ENCODE measurements around the gene ABCB7.
"Not testable (repeated sequence)": the region's sequence is repeated elsewhere in the genome, so short reads cannot be mapped to it uniquely, and the experiment has no call there.

ABCB7 gene

DNA sequence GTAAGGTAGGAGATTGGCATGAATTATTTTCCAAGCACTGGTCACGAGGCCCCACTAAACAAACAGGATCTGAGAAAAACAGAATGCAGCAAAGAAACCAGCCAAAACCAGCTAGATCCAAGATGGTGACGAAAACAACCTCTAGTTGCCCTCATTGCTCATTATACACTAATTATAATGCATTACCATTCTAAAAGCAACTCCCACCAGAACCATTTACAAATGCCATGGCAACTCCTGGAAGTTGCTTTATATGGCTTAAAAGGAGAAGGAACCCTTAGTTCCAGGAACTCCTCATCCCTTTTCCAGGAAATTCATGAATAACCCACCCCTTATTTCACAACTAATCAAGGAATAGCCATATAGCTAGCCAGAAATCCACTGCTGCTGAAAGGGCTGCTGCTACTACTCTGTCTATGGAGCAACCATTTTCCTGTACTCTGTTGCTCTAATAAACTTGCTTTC lies 69.3 kb downstream of the ABCB7 start:
- DNase-seq: no peak

DNA sequence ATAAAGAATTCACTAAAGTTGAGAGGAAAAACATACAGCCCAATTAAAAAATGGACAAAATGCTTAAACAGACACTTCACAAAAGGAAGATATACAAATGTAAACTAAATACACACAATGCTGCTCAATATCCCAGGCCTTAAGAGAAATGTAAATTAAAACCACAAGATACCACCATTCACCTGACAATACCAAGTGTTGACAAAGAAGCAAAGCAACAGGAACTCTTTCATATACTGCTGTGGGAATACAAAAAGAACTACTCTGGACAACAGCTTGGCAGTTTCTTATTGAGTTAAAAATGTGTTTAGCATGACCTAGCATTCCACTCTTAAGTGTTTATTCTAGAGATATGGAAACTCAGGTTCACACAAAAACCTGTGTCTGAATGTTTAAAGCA lies 71.3 kb downstream of the ABCB7 start:
- no peak for DNase-seq

DNA sequence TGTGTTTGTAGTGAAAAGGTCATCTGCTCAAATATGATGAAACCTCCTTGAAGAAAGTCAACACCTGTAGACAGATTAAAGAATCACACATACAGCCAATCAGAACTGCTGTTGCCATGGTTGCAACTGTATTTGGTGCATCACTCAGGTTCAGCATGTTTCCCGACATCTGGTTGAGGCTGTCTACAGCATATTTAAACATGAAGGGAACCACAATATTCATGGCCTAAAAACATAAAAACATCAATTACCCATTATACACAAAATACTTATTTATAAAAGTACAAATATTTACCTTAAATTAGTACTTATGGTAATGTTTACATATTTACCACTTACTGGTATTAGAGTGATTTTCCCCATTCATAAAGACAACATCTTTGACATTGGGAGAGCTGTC lies 79.7 kb downstream of the ABCB7 start:
- DNase-seq: no peak

DNA sequence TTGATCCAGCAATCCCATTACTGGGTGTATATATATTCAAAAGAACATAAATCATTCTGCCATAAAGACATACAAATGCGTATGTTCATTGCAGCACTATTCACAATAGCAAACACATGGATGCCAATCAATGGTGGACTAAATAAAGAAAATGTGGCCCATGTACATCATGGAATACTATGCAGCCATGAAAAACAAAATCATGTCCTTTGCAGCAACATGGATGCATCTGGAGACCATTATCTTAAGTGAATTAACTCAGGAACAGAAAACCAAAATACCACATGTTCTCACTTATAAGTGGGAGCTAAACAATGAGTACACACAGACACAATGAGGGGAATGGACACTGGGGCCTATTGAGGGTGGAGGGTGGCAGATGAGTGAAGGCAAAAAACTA lies 81.6 kb downstream of the ABCB7 start:
- no peak for DNase-seq

DNA sequence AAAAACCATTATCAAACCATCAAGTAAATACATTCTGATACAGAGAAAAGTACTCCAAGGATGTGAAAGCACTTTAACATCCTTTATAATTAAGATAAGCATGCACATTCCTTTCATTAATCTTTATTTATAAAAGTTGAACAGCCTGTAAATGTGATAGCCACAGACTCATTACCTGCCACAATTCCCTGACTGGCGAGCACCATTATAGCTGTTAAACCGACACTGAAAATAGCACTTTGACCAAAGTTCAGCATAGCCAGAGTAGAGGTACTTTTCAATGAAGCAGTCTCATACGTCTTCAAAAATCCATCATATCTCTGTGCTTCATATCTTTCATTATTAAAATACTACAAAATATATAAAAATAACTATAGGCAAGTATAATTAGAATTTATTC lies 84.7 kb downstream of the ABCB7 start:
- DNase-seq: no peak

DNA sequence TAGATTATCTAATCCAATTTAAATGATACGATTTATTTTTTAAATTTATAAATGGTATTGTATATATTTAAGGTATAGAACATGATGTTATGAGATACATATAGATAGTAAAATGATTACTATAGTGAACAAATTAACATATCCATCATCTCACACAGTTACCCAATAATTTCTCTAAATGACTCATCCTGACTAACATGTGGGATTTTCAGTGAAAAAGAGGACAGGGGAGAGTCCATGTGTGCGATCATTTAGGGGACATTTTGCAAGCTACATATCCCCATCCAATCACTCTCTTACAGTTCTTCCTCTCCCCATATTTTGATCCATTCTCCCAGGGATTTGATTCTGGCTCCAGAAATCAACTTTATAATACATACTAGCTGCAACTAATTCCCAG lies 88.2 kb downstream of the ABCB7 start:
- no peak for DNase-seq

DNA sequence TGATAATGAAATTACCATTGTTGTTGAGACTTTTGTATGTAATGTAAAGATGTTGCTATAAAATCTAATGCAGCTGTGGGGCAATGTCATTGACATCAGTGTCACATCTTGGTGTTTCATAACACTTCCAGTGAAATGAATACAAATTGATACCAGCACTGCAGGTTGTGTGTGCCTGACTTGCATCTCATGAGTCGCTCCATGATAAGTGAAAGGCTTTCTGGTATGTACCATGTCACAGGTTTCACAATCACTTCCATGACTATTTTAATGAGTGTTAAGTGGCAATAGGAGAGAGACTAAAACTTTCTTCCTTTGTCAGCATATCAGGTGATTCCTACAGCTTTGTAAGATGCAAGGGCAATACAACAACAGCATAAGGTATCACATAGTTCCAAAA lies 94.4 kb downstream of the ABCB7 start:
- no peak for DNase-seq

DNA sequence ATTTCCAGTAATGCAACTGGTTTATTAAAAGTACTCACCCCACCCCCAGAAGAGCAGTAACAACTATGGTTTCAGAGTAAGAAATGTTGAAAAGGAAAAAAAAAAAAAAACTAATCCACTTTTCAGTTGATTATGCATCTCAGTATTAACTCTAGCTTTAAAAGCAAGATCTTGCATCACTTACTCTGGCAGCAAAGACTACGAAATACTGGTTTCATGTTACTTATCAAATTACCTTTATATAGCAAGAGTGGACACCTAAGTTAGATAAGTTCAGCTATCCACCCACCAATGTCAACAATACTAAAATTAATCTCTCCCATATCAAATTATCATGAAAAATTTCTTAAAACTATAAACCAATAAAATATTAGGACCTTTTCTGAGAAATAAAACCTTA lies 105.0 kb downstream of the ABCB7 start:
- DNase-seq: no peak

DNA sequence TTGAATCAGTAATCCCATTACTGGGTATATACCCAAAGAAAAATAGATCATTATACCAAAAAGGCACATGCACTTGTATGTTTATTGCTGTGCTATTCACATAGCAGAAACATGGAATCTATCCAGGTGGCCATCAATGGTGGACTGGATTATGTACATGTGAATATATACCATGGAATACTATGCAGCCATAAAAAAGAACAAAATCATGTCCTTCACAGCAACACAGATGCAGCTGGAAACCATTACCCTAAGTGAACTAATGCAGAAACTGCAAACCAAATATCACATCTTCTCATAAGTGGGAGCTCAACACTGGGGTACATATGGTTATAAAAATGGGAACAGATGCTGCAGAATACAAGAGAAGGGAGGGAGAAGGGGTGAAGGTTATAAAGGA lies 110.7 kb downstream of the ABCB7 start:
- DNase-seq: no peak

DNA sequence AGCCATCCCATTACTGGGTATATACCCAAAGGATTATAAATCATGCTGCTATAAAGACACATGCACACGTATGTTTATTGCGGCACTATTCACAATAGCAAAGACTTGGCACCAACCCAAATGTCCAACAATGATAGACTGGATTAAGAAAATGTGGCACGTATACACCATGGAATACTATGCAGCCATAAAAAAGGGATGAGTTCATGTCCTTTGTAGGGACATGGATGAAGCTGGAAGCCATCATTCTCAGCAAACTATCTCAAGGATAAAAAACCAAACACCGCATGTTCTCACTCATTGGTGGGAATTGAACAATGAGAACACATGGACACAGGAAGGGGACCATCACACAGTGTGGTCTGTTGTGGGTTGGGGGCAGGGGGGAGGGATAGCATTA lies 111.9 kb downstream of the ABCB7 start:
- not testable (repeated sequence) for DNase-seq

DNA sequence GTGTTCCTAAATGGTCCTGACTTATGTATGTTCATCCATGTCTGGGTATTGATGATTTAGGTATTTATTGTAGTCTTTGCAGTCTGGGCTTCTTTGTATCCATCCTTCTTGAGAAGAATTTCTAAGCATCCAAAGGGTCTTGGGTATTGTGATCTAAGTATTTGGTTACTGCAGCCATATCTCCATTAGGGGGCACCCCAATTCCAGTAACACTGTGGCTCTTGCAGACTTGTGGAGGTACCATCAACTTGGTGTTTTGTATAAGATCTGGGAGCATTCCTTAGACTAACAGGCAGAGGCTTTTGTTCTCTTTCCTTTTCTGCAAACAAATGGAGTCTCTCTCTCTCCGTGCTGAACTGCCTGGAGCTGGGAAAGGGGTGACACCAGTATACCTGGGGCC lies 117.2 kb downstream of the ABCB7 start:
- DNase-seq: no peak

All from midbrain (tissue), 1 donor.